ENCODE data around the gene ZC3HAV1L. TPM values are rescaled to one million over a fixed set of nuclear protein-coding genes. Genes with fewer than 3 reads are reported as not detected.

ZC3HAV1L gene
- total RNA-seq (10 to 100 TPM; 11.8 to 27.7 (median 17.0) TPM), polyA plus RNA-seq (1 to 10 TPM in 1 of 3 donors, under 1 TPM in 1, not detected in 1; 0.92 to 1.9 TPM)

GRCh38 chr7:139035586-139036353 is at the start of gene ZC3HAV1L:
Gene ZC3HAV1L (minus strand): TSS chr7:139036042. CDS start chr7:139036017, 25 bp downstream.
- 2% methylated on average over 82 of the region's 82 CpGs for WGBS, 2 donors
- Histone ChIP-seq H3K27me3 (no peaks in the 10 kb centered on the region), H3K4me3 (peak within 1 kb of the TSS; percentile 70 to 93 (median 92)), H3K9me3 (no peaks in the 10 kb centered on the region), H3K27ac (peak within 1 kb of the TSS; percentile 74 to 79 (median 76)), H3K36me3 (peaks cover 0 to 28% (median 0%) of the 10 kb centered on the region in 4 donors), H3K4me1 (peaks cover 0 to 21% (median 13%) of the 10 kb centered on the region in 4 donors)
- TF ChIP-seq POLR2A (IDR thresholded peaks at IDR 0.05) (no peak), EP300 (IDR thresholded peaks at IDR 0.05) (no peak), POLR2AphosphoS5 (IDR thresholded peaks at IDR 0.05) (peak in 2 of 4 donors; percentile 22 to 58), CTCF (IDR thresholded peaks at IDR 0.05) (no peak)
- peak; percentile 77 for DNase-seq
- intact Hi-C loops (cut with DNase I): no loop called here

GRCh38 chr7:139084709-139085108 is 48.9 kb upstream of the ZC3HAV1L start:
- peaks cover 0 to 95% (median 33%) of the 10 kb centered on the region in 4 donors for H3K36me3 ChIP-seq
- DNase-seq: no peak
- TF ChIP-seq CTCF (IDR thresholded peaks at IDR 0.05) (no peak), POLR2A (IDR thresholded peaks at IDR 0.05) (no peak), POLR2AphosphoS5 (IDR thresholded peaks at IDR 0.05) (no peak), EP300 (IDR thresholded peaks at IDR 0.05) (no peak)
- intact Hi-C loops (cut with DNase I): no loop called here
- no peaks in the 10 kb centered on the region for H3K27me3 ChIP-seq
- H3K4me3 ChIP-seq: no peak overlapping the region
- 90 to 92% methylated on average over 5 of the region's 5 CpGs for WGBS, 2 donors
- H3K9me3 ChIP-seq: no peaks in the 10 kb centered on the region
- no peaks in the 10 kb centered on the region for H3K4me1 ChIP-seq
- H3K27ac ChIP-seq: no peak overlapping the region

GRCh38 chr7:139081584-139081983 is 45.7 kb upstream of the ZC3HAV1L start:
- TF ChIP-seq POLR2AphosphoS5 (IDR thresholded peaks at IDR 0.05) (no peak), EP300 (IDR thresholded peaks at IDR 0.05) (no peak), POLR2A (IDR thresholded peaks at IDR 0.05) (no peak), CTCF (IDR thresholded peaks at IDR 0.05) (no peak)
- H3K9me3 ChIP-seq: no peaks in the 10 kb centered on the region
- no peak overlapping the region for H3K27ac ChIP-seq
- no peak for DNase-seq
- H3K4me3 ChIP-seq: no peak overlapping the region
- no peaks in the 10 kb centered on the region for H3K27me3 ChIP-seq
- intact Hi-C loops (cut with DNase I): no loop called here
- H3K36me3 ChIP-seq: peaks cover 12 to 97% (median 32%) of the 10 kb centered on the region in 4 donors
- H3K4me1 ChIP-seq: no peaks in the 10 kb centered on the region

GRCh38 chr7:139080905-139081304 is 45.1 kb upstream of the ZC3HAV1L start:
- no peak overlapping the region for H3K4me3 ChIP-seq
- intact Hi-C loops (cut with DNase I): no loop called here
- no peaks in the 10 kb centered on the region for H3K9me3 ChIP-seq
- no peak overlapping the region for H3K27ac ChIP-seq
- no peaks in the 10 kb centered on the region for H3K4me1 ChIP-seq
- TF ChIP-seq POLR2A (IDR thresholded peaks at IDR 0.05): no peak
- no peak for TF ChIP-seq CTCF (IDR thresholded peaks at IDR 0.05)
- TF ChIP-seq EP300 (IDR thresholded peaks at IDR 0.05): no peak
- no peak for TF ChIP-seq POLR2AphosphoS5 (IDR thresholded peaks at IDR 0.05)
- no peaks in the 10 kb centered on the region for H3K27me3 ChIP-seq
- WGBS, 2 donors: 64 to 75% methylated on average over 8 of the region's 8 CpGs
- H3K36me3 ChIP-seq: peaks cover 12 to 97% (median 30%) of the 10 kb centered on the region in 4 donors
- no peak for DNase-seq
